GM12801 (cell line): Measurements from ENCODE around the gene GPC6.

ENCODE experiments used
- TF ChIP-seq, protein P1 (sequence below): IDR thresholded peaks from one replicate; pipeline ENCODE4 v1.5.1; 2011; ENCODE audit warnings: control low read depth; ENCODE audit not compliant: insufficient read length; ENCODE audit errors: extremely low read depth

The GPC6 gene

DNA sequence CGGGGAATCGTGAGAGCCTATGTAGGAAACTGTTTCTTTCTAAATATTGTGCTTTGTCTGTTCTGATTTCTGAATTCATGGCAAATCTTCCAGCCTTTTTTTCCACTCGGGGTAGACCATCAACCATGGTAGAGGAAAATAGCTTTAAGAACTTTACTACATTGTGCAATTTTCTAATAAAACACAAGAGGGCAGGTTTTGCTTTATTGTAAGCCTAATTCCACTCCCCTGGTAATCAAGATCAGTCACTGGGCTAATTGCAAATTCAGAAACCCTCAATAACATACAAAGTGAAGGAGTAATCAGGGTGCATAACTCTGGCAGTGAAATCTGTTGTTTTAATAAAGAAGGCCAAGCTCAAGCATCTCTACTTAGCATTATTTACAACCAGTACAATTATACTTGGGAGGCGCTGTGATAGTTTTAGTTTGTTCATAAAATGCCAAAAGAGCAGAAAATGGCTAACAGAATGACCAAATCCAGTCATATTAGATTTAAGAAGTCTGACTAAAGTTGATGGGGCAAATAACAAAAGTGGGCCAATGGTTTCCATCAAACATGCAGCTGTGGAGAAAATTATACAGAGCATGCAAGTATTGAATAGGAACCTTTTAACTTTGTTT, 1209.1 kb downstream of the GPC6 start:
- TF ChIP-seq, protein P1, sequence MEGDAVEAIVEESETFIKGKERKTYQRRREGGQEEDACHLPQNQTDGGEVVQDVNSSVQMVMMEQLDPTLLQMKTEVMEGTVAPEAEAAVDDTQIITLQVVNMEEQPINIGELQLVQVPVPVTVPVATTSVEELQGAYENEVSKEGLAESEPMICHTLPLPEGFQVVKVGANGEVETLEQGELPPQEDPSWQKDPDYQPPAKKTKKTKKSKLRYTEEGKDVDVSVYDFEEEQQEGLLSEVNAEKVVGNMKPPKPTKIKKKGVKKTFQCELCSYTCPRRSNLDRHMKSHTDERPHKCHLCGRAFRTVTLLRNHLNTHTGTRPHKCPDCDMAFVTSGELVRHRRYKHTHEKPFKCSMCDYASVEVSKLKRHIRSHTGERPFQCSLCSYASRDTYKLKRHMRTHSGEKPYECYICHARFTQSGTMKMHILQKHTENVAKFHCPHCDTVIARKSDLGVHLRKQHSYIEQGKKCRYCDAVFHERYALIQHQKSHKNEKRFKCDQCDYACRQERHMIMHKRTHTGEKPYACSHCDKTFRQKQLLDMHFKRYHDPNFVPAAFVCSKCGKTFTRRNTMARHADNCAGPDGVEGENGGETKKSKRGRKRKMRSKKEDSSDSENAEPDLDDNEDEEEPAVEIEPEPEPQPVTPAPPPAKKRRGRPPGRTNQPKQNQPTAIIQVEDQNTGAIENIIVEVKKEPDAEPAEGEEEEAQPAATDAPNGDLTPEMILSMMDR = no peak

DNA sequence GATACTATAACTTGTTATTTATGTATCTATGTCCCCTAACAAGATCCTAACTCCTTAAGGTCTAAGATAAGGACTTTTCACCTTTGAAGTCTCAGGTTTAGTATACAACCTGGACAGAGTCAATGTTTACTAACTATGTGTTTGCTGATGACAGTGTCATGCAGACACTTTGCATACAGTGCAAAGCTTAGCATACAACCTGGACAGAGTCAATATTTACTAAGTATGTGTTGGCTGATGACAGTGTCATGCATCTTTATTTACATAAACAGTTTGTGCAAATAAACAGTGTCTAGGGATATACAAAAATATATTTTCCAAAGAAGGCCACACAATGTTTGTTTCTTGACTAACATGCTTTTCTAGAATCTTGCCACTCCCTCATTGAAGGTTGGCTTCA, 1218.2 kb downstream of the GPC6 start:
- TF ChIP-seq, protein P1 = no peak

DNA sequence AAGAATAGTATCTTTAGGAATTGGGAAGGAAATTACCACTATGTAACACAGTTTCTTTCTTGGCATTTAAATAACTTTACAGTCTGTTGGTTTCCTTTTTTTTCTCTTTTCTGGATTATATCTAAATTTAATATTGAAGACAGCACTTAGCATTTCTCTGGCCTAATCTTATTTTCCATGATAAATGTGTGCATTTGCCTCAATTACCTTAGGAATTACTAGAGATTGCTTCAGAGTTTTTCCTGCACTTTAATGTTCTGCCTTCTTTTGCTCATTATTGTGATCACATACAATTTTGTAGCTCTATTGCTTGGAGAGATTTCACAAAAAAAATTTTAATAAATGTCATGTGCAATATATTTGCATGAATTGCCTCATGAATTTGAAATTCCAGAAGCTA, 1227.7 kb downstream of the GPC6 start:
- TF ChIP-seq, protein P1 = no peak

DNA sequence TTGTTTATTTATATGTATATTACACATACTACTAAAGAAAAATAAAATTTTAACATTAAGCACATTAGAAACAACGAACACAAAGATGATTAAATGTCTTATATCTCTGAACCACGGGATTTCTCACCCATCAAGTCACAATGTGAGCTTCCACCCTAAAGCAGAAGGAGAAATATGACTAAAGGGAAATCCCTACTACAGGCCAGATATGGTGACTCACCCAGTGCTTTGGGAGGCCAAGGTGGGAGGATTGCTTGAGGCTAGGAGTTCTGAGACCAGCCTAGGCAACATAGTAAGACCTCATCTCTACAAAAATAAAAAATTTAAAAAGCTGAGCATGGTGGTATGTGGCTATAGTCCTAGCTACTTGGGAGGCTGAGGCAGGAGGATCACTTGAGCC, 1228.3 kb downstream of the GPC6 start:
- TF ChIP-seq, protein P1 = no peak

DNA sequence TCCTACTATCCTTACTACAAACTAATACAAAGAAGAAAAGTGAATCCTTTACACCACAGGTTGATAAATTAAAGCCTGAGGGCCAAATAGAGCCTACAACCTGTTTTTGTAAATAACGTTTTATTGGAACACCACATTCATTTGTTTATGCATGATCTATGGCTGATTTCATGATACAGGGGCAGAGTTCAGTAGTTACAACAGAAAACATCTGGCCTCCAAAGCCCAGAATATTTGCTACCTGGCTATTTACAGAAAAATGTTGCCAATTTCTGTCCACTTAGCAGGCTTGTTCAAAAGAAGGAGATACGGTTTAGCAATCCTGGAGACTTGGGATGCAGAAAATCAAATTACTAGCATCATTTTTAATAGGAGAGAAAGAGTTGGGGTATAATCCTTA, 1228.8 kb downstream of the GPC6 start:
- TF ChIP-seq, protein P1 = no peak
